GM12874 (cell line): ENCODE measurements around the gene KRT14.

Experiments
- CTCF ChIP-seq: IDR thresholded peaks from 2 replicates; pipeline ENCODE4 v1.5.1; 2011; ENCODE audit warnings: low read depth, mild to moderate bottlenecking, control low read depth, low read length, moderate library complexity; ENCODE audit not compliant: insufficient read depth

KRT14 gene

GRCh38 chr17:41561554-41561953 is 25.1 kb downstream of the KRT14 start:
- TF ChIP-seq CTCF: no peak

- no peak for TF ChIP-seq CTCF
Observed at GRCh38 chr17:41559548-41559947, 27.1 kb downstream of the KRT14 start.

- TF ChIP-seq CTCF: no peak
Observed at GRCh38 chr17:41556931-41557330, 29.8 kb downstream of the KRT14 start.

- TF ChIP-seq CTCF: no peak
Observed at GRCh38 chr17:41556306-41556705, 30.4 kb downstream of the KRT14 start.

- TF ChIP-seq CTCF: no peak
Observed at GRCh38 chr17:41555105-41555887, 31.4 kb downstream of the KRT14 start.

GRCh38 chr17:41553987-41554680 is 32.6 kb downstream of the KRT14 start:
- TF ChIP-seq CTCF: no peak

- TF ChIP-seq CTCF: no peak
Observed at GRCh38 chr17:41553176-41553575, 33.5 kb downstream of the KRT14 start.
